Osteocyte (in vitro differentiated cells): ENCODE measurements around the gene EID1. TPM values are rescaled to one million over a fixed set of nuclear protein-coding genes. Genes with fewer than 3 reads are reported as not detected.
"Not testable (repeated sequence)": the region's sequence is repeated elsewhere in the genome, so short reads cannot be mapped to it uniquely, and the experiment has no call there.

Experiments
- DNase-seq: peaks from one replicate; pipeline ENCODE4 v3.0.0; 2021; ENCODE audit warnings: mixed read lengths; ENCODE audit not compliant: unreplicated experiment; ENCODE audit errors: extremely low spot score
- H3K27ac Mint-ChIP-seq: one replicate; pipeline ENCODE4 v1.8.0; 2021; ENCODE audit warnings: mild to moderate bottlenecking, mixed read lengths; ENCODE audit not compliant: unreplicated experiment
- H3K27me3 Mint-ChIP-seq: one replicate; pipeline ENCODE4 v1.8.0; 2021; ENCODE audit warnings: mixed read lengths; ENCODE audit not compliant: unreplicated experiment
- H3K36me3 Mint-ChIP-seq: one replicate; pipeline ENCODE4 v1.8.0; 2021; ENCODE audit warnings: mixed read lengths; ENCODE audit not compliant: unreplicated experiment
- H3K4me1 Mint-ChIP-seq: one replicate; pipeline ENCODE4 v1.8.0; 2021; ENCODE audit warnings: mixed read lengths; ENCODE audit not compliant: unreplicated experiment
- H3K4me3 Mint-ChIP-seq: one replicate; pipeline ENCODE4 v1.8.0; 2021; ENCODE audit warnings: mild to moderate bottlenecking, moderate library complexity, mixed read lengths; ENCODE audit not compliant: unreplicated experiment
- H3K9me3 Mint-ChIP-seq: one replicate; pipeline ENCODE4 v1.8.0; 2021; ENCODE audit warnings: mixed read lengths; ENCODE audit not compliant: unreplicated experiment
- CTCF ChIP-seq: fragments of 200-600 bp; sonication (generic); IDR thresholded peaks from 2 replicates; pipeline ENCODE4 v1.5.0; 2021; ENCODE audit warnings: antibody characterized with exemption, mild to moderate bottlenecking, moderate library complexity
- total RNA-seq: library from RNA; stranded (reverse); gene quantifications from 2 replicates; pipeline ENCODE4 v1.2.1, GENCODE V29; 2021

EID1 gene
- total RNA-seq, 1 donor from 2014 or later = 185 TPM

GRCh38 chr15:48904758-48905157 lies 26.8 kb downstream of the EID1 start:
- peaks cover 15% of the 10 kb centered on the region for H3K9me3 Mint-ChIP-seq
- peaks cover 4% of the 10 kb centered on the region for H3K4me1 Mint-ChIP-seq
- no peaks in the 10 kb centered on the region for H3K27me3 Mint-ChIP-seq
- H3K27ac Mint-ChIP-seq = no peak overlapping the region
- no peak for DNase-seq
- H3K36me3 Mint-ChIP-seq = no peaks in the 10 kb centered on the region
- H3K4me3 Mint-ChIP-seq = no peak overlapping the region
- no peak for TF ChIP-seq CTCF

- no peaks in the 10 kb centered on the region for H3K27me3 Mint-ChIP-seq
- peaks cover 4% of the 10 kb centered on the region for H3K4me1 Mint-ChIP-seq
- TF ChIP-seq CTCF = no peak
- no peak for DNase-seq
- H3K36me3 Mint-ChIP-seq = no peaks in the 10 kb centered on the region
- peaks cover 15% of the 10 kb centered on the region for H3K9me3 Mint-ChIP-seq
- no peak overlapping the region for H3K4me3 Mint-ChIP-seq
- no peak overlapping the region for H3K27ac Mint-ChIP-seq
Observed at GRCh38 chr15:48905216-48905615, 27.3 kb downstream of the EID1 start.

- peaks cover 20% of the 10 kb centered on the region for H3K9me3 Mint-ChIP-seq
- H3K27ac Mint-ChIP-seq = no peak overlapping the region
- TF ChIP-seq CTCF = no peak
Observed at GRCh38 chr15:48905847-48906246, 27.9 kb downstream of the EID1 start.

GRCh38 chr15:48909313-48909712 lies 31.4 kb downstream of the EID1 start:
- not testable (repeated sequence) for H3K27ac Mint-ChIP-seq, H3K36me3 Mint-ChIP-seq
- peaks cover 24% of the 10 kb centered on the region for H3K9me3 Mint-ChIP-seq

More at GRCh38 chr15:48905847-48906246, 27.9 kb downstream of the EID1 start:
- no peak overlapping the region for H3K4me3 Mint-ChIP-seq
- peaks cover 4% of the 10 kb centered on the region for H3K4me1 Mint-ChIP-seq
- no peaks in the 10 kb centered on the region for H3K27me3 Mint-ChIP-seq
- no peak for DNase-seq
- H3K36me3 Mint-ChIP-seq = no peaks in the 10 kb centered on the region

GRCh38 chr15:48910554-48910953 lies 32.6 kb downstream of the EID1 start:
- not testable (repeated sequence) for H3K36me3 Mint-ChIP-seq, DNase-seq, H3K27me3 Mint-ChIP-seq, H3K4me3 Mint-ChIP-seq, H3K4me1 Mint-ChIP-seq, H3K27ac Mint-ChIP-seq
- peaks cover 24% of the 10 kb centered on the region for H3K9me3 Mint-ChIP-seq

More at GRCh38 chr15:48909313-48909712, 31.4 kb downstream of the EID1 start:
- H3K4me3 Mint-ChIP-seq, H3K4me1 Mint-ChIP-seq, DNase-seq, H3K27me3 Mint-ChIP-seq: not testable (repeated sequence)

GRCh38 chr15:48913141-48913540 lies 35.2 kb downstream of the EID1 start:
- no peak for DNase-seq
- no peaks in the 10 kb centered on the region for H3K27me3 Mint-ChIP-seq
- H3K9me3 Mint-ChIP-seq = peaks cover 24% of the 10 kb centered on the region
- no peak overlapping the region for H3K27ac Mint-ChIP-seq
- no peak overlapping the region for H3K4me3 Mint-ChIP-seq
- no peaks in the 10 kb centered on the region for H3K36me3 Mint-ChIP-seq
- H3K4me1 Mint-ChIP-seq = peaks cover 1% of the 10 kb centered on the region
- TF ChIP-seq CTCF = no peak
